ENCODE results near the gene TMCO4.
A peak's percentile ranks its signal among the peaks of the same experiment; 100 is the strongest.

TMCO4 gene

DNA sequence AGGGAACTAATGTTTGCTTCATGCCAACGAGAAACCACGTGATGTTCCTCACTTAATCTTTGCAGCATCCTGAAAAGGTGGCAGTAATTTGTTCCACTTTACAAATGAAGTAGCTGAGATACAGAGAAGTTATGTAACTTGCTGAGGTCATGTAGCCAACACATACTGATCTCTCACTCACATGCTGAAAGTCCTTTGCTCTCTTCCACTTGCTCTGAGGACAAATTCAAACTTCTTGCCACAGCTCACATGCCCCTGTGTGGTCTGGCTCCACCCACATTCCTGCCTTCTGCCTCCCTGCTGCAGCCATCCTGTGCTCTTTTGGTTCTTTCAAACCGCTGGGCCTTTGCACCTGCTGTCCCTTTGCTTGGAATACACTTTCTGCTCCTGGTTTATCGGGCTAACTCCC is 55.4 kb downstream of the TMCO4 start:
- DNase-seq, result no peak

GRCh38 chr1:19743793-19744192 is 55.9 kb downstream of the TMCO4 start:
- no peak for DNase-seq

GRCh38 chr1:19743180-19743579 is 56.5 kb downstream of the TMCO4 start:
- DNase-seq, result no peak

DNA sequence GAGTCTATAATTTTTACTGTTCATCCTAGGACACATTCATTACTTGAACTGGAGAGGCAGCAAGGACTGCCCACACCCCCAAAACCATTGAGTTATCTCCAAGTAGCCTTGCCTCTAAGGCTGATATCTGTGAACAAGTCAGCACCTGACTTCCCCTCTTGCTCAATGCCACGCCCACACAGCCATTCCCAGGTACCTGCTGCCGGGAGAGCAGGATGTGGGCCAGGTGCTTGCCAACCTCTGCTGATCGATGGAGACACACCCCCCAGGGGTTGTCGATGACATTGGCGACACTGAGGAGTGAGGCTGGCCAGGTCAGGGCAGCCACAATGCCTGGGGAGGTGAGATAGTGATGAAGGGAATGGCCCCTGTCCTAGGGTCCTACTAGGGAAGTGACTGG is 60.1 kb downstream of the TMCO4 start:
- DNase-seq, result no peak

- DNase-seq, result no peak
Observed at GRCh38 chr1:19738669-19739068, 61.0 kb downstream of the TMCO4 start.

GRCh38 chr1:19738076-19738475 is 61.6 kb downstream of the TMCO4 start:
- no peak for DNase-seq

- no peak for DNase-seq
Observed at GRCh38 chr1:19737104-19737825, 62.5 kb downstream of the TMCO4 start.

DNA sequence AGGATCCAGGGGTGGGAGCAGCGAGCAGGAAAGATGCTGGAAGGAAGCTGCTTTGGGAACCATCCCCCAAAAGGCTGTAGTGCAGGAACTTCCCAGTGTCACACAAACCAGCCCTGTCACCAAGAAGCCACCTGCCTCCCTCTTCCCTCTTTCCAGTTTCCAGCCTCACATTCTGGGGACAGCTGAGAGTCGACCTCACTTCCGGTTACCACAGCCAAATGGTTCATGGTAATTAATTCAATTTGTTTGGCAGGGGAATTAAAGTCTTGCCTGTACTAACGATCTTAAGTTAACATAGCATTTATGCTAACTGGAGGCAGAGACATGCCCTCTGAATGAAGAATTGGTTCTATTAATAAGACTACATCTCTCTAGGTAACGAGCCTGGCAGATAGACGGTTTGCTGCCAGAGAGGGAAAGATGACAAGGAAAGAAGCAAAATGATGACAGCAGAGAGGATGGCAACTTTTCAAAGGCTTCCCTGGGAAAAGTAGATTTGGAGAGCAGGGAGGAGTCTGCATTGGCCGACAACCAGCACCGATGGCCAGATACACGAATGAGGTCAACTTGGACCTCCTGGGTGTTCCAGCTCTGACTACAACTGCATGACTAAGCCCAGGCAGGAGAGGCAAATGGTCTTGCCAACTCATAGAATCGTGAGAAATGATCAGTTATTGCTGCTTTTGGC is 64.1 kb downstream of the TMCO4 start:
- no peak for DNase-seq

- DNase-seq, result no peak
Observed at GRCh38 chr1:19734472-19734999, 65.2 kb downstream of the TMCO4 start.

DNA sequence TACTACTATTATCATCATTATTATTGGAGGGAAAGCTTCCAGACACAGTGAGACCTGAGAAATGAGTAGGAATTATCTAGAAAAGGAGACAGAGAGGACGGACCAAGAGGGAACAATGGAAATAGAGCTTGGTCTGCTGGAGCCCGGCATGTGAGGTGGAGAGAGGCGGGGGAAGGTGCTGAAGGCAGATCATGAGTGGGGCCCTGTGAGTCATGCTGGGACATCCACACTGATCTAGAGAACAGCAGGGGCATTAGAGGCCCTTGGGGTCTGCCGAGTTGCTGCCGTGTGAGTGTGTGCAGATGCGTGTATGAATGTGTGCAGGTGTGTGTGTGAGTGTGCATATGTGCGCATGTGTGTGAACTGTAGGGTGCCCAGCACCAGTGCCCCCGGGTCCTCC is 65.7 kb downstream of the TMCO4 start:
- DNase-seq, result no peak

GRCh38 chr1:19733615-19734014 is 66.1 kb downstream of the TMCO4 start:
- DNase-seq, result no peak

- DNase-seq, result no peak
Observed at GRCh38 chr1:19731311-19731821, 68.3 kb downstream of the TMCO4 start.

GRCh38 chr1:19730793-19731192 is 68.9 kb downstream of the TMCO4 start:
- DNase-seq, result no peak

DNA sequence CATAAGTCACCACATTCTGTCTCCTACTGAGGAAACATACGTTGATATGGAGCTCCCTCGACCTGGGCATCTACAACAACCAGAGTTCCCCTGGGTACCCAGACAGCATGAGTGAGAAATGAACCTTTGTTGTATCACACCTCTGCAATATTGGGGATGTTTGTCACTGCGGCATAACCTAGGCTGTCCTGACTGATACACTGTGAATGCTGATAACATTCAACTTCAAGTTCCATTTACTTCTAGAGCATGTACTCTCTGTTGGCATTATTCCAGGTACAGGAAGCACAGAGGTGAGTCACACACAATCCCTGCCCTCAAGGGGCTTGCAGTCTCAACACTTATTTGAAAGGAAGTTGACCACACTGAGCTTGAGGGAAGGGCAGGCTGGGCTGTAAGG is 69.5 kb downstream of the TMCO4 start:
- no peak for DNase-seq

- no peak for DNase-seq
Observed at GRCh38 chr1:19728413-19729145, 71.1 kb downstream of the TMCO4 start.

DNA sequence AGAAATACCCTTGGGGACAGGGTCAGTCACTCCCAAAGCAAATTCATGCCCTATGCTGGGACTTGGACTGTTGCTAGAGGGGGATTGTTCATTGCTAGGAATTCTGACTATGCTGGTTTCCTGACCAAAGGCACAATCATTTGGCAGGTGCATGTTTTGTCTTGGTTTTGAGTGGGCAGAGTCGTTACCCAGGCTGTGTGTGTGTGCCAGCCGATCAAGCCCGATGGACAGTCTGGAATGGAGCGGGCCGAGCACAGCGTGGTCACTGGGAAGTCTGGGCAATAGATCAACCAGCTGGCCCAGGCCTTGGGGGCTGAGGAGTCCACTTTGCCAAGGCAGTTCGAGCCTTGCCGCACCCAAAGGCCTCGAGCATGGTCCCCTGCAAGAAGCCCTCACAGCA is 74.1 kb downstream of the TMCO4 start:
- no peak for DNase-seq

DNA sequence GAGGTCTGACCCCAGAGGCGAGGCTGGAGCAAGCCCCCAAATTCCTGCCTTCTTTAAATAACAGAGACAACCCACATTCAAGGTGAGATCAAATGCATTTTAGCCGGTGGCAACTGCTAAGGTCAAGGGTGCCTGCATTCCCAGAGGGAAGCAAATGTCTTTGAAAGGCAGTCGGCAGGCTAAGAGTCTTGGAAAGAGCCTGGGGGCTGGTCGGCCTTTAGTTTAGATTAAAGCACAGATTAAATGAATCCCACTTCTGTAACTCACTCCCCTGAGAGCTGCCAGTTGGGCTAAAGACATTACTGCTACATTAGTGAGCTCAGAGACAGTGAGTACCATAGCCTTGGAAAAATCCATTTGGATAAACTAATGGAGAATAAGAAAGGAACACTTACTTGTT is 75.8 kb downstream of the TMCO4 start:
- no peak for DNase-seq

GRCh38 chr1:19720973-19721372 is 78.7 kb downstream of the TMCO4 start:
- DNase-seq, result no peak

- no peak for DNase-seq
Observed at GRCh38 chr1:19720174-19720573, 79.5 kb downstream of the TMCO4 start.

- no peak for DNase-seq
Observed at GRCh38 chr1:19717467-19717866, 82.2 kb downstream of the TMCO4 start.

DNA sequence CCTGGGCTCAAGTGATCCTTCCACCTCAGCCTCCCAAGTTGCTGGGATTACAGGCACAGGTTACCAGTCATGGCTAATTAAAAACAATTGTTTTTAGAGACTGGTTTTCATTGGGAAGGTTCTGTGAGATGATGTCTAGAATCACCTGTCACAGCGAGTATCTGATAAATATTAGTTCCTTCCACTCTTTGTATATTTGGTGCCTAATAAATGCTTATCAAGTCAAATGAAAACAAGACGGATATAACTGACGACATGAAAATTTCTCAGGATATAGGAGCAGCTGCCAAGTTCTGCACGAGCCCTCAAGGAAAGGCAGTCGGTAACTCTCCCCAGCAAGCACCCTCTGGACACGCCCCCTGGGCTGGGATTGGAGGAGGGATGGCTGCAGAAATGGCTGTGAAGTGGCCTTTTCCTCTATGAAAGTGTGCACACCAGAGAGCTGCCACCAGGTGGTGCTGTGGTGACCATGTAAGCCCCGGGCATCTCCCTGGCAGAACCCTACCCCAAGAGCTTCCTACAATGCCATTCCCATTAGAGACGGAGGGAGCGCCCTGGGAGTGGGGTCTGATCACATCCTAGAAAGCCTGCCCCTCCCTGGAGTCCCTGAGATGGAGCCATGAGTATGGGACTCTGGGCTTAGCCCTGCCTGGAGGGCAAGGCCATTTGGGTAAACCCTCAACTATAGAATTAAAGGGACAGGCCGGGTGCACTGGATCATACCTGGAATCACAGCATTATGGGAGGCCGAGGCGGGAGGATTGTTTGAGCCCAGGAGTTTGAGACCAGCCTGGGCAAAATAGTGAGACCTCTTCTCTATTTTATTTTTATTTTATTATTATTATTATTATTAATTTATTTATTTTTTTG is 84.1 kb downstream of the TMCO4 start:
- DNase-seq, result peak; percentile 94

GRCh38 chr1:19712928-19713327 is 86.8 kb downstream of the TMCO4 start:
- DNase-seq, result peak; percentile 17

Data from activated CD4-positive, alpha-beta T cell treated with anti-CD3 and anti-CD28 coated beads, Interleukin-2, Interleukin-6, amounts not matched to agents 100 ng/mL and 50 ng/mL, durations not matched to agents 16 hours and 8 hours (primary cell).